ENCODE results near the gene ATP8A1. TPM values are rescaled to one million over a fixed set of nuclear protein-coding genes. Genes with fewer than 3 reads are reported as not detected.

ATP8A1 gene
- total and polyA plus RNA-seq, 2 of the 8 experiments (the other 6 are each of a cell fraction or from before 2014, with no cell fraction given) = 3.7 to 14.9 TPM

DNA sequence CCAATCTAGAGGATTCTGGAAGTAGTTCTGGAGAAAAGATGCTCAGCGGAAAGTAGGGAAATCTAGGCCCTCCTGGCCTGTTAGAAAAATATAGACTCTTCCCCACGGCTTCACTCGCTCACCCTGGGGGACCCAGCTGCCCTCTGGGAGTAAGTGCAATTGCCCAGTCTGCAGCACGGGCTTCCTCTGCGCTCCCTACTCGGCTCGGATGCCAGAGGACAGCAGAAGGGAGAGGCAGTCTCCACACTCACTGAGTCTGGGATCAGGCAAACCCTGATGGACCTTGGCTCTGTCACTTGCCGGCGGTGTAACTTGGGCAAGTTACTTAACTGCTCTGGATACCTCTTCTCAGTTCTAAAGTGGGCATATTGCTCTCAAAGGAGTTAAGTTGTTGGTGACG lies 257.5 kb downstream of the ATP8A1 start (continued):
- TF ChIP-seq, protein P1, sequence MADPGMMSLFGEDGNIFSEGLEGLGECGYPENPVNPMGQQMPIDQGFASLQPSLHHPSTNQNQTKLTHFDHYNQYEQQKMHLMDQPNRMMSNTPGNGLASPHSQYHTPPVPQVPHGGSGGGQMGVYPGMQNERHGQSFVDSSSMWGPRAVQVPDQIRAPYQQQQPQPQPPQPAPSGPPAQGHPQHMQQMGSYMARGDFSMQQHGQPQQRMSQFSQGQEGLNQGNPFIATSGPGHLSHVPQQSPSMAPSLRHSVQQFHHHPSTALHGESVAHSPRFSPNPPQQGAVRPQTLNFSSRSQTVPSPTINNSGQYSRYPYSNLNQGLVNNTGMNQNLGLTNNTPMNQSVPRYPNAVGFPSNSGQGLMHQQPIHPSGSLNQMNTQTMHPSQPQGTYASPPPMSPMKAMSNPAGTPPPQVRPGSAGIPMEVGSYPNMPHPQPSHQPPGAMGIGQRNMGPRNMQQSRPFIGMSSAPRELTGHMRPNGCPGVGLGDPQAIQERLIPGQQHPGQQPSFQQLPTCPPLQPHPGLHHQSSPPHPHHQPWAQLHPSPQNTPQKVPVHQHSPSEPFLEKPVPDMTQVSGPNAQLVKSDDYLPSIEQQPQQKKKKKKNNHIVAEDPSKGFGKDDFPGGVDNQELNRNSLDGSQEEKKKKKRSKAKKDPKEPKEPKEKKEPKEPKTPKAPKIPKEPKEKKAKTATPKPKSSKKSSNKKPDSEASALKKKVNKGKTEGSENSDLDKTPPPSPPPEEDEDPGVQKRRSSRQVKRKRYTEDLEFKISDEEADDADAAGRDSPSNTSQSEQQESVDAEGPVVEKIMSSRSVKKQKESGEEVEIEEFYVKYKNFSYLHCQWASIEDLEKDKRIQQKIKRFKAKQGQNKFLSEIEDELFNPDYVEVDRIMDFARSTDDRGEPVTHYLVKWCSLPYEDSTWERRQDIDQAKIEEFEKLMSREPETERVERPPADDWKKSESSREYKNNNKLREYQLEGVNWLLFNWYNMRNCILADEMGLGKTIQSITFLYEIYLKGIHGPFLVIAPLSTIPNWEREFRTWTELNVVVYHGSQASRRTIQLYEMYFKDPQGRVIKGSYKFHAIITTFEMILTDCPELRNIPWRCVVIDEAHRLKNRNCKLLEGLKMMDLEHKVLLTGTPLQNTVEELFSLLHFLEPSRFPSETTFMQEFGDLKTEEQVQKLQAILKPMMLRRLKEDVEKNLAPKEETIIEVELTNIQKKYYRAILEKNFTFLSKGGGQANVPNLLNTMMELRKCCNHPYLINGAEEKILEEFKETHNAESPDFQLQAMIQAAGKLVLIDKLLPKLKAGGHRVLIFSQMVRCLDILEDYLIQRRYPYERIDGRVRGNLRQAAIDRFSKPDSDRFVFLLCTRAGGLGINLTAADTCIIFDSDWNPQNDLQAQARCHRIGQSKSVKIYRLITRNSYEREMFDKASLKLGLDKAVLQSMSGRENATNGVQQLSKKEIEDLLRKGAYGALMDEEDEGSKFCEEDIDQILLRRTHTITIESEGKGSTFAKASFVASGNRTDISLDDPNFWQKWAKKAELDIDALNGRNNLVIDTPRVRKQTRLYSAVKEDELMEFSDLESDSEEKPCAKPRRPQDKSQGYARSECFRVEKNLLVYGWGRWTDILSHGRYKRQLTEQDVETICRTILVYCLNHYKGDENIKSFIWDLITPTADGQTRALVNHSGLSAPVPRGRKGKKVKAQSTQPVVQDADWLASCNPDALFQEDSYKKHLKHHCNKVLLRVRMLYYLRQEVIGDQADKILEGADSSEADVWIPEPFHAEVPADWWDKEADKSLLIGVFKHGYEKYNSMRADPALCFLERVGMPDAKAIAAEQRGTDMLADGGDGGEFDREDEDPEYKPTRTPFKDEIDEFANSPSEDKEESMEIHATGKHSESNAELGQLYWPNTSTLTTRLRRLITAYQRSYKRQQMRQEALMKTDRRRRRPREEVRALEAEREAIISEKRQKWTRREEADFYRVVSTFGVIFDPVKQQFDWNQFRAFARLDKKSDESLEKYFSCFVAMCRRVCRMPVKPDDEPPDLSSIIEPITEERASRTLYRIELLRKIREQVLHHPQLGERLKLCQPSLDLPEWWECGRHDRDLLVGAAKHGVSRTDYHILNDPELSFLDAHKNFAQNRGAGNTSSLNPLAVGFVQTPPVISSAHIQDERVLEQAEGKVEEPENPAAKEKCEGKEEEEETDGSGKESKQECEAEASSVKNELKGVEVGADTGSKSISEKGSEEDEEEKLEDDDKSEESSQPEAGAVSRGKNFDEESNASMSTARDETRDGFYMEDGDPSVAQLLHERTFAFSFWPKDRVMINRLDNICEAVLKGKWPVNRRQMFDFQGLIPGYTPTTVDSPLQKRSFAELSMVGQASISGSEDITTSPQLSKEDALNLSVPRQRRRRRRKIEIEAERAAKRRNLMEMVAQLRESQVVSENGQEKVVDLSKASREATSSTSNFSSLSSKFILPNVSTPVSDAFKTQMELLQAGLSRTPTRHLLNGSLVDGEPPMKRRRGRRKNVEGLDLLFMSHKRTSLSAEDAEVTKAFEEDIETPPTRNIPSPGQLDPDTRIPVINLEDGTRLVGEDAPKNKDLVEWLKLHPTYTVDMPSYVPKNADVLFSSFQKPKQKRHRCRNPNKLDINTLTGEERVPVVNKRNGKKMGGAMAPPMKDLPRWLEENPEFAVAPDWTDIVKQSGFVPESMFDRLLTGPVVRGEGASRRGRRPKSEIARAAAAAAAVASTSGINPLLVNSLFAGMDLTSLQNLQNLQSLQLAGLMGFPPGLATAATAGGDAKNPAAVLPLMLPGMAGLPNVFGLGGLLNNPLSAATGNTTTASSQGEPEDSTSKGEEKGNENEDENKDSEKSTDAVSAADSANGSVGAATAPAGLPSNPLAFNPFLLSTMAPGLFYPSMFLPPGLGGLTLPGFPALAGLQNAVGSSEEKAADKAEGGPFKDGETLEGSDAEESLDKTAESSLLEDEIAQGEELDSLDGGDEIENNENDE (IDR thresholded peaks at IDR 0.05; ENCODE audit: insufficient replicate concordance, low read length) = no peak
- TF ChIP-seq EGR1 (IDR thresholded peaks at IDR 0.05; ENCODE audit: borderline replicate concordance, low read depth, low read length) (no peak), BRCA1 (IDR thresholded peaks at IDR 0.05; ENCODE audit: low read depth, low read length) (no peak), SP2 (IDR thresholded peaks at IDR 0.05; ENCODE audit: low read length) (no peak), TAF7 (optimal IDR thresholded peaks at IDR 0.05; ENCODE audit: borderline replicate concordance, low read depth, low read length) (no peak)
